Effector CD4-positive, alpha-beta T cell (primary cell): ENCODE data around the gene DIP2A.

Source experiments
- DNase-seq: peaks from one replicate; pipeline ENCODE4 v3.0.0-alpha.2; 2020

The DIP2A gene

DNA sequence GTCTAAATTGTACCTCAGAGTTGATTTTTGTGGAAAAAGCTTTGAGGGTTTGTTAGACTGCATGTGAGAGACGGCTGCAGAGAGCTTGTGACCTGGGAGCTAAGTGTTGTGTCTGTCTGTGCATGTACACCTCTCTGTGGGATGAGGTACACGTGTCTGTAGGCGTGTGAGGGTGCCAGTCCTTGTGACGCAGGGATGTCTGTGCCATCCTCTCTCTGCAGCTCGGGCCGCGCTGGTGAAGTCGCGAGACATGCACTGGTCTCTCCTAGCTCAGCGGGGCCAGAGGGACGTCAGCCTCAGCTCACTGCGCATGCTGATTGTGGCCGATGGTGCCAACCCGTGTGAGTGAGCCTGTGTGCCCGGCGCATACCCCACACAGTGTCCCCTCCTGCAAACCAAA lies 79.6 kb downstream of the DIP2A start:
- DNase-seq = no peak

DNA sequence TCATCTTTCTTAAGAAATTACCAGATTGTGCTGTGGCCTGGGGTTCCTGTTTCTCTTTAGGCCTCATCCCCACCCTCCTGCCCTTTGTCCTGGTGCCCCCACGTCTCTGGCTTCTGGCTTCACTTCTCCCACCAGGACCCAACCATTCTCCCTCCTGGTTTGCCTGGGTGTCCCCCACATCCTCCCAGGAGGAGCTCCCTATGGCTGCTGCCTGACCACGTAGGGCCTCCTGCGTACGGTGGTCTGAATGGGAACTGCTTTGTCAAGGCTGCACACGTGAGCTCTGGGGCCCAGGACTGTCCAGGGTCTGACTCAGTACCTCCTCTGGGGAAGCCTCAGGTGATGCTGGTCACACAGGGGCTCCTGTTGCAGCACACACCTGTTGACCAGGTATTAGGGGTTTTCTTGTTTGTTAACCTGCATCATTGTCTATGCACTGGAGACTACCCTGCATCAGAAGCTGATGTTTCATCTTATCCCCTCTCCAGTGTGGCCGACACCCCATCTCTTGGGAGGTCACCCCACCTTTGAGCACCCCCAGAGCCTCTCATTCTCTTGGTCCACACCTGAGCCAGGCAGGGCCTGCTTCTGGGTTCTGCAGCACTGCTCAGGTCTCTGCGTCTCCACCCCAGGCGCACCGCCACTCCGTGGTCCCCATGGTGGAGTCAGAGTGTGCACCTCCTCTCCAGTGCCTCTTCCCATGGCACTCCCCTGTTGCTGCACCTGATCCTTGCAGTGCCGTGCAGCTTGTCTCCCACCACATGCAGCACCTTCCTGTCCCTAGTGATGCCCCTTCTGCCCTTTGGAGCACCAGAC lies 80.4 kb downstream of the DIP2A start:
- no peak for DNase-seq

GRCh38 chr21:46540087-46540710 lies 81.5 kb downstream of the DIP2A start:
- no peak for DNase-seq

- DNase-seq = no peak
Observed at GRCh38 chr21:46542588-46543124, 84.0 kb downstream of the DIP2A start.

DNA sequence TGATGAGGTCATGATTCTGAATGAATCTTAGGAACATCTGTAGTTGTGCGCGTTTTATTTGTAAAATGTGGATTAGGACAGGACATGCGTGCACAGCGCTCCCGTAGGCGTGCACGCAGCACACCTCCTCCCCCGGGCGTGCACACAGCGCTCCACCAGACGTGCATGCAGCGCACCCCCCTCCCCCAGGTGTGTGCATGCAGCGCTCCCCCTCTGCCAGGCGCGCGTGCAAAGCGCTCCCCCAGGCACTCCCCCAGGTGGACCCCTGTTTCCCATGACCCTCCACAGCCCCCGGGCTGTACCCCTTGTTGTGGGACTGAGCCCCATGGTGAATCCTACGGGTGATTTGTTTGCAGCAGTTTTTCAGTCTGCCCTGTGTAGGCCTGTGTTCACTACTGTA lies 84.6 kb downstream of the DIP2A start:
- no peak for DNase-seq

DNA sequence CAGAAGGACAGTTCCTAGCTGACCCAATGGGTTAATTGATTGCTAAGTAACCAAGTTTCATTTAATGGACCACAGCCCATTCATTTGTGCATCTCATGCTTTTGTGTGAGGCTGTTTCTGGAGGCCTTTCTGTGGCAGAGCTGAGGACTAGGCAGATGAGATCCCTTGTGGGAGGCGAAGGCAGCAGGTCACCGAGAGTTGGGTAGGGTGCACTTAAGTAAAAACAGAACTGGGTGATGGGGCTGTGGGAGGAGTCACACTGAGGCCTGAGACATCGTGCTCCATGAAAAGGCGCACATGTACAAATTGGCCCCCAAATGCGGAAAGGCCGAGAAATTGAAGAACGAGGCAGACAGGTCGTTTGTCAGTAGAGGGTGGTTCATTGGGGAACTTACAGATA lies 85.3 kb downstream of the DIP2A start:
- DNase-seq = no peak

- no peak for DNase-seq
Observed at GRCh38 chr21:46544824-46545223, 86.1 kb downstream of the DIP2A start.

DNA sequence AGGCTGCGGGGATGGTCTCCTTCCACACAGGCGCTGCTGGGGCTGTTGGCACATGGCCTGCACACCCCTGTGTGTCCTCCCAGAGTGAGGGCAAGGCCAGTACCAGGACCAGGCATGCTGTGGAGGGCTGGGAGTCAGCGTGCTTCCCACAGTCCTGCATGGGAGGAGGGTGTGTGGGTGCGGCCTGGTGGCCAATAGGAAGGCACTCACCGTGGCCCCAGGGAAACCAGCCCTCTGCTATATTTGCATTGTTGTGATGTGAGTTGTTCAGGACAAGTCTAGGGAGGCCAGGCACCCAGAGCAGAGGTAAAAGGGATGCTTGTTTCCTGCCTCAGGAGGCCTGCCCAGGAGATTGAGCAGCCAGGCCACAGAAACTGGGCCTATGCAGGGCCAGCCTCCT lies 86.7 kb downstream of the DIP2A start:
- no peak for DNase-seq

GRCh38 chr21:46545911-46546310 lies 87.2 kb downstream of the DIP2A start:
- no peak for DNase-seq

DNA sequence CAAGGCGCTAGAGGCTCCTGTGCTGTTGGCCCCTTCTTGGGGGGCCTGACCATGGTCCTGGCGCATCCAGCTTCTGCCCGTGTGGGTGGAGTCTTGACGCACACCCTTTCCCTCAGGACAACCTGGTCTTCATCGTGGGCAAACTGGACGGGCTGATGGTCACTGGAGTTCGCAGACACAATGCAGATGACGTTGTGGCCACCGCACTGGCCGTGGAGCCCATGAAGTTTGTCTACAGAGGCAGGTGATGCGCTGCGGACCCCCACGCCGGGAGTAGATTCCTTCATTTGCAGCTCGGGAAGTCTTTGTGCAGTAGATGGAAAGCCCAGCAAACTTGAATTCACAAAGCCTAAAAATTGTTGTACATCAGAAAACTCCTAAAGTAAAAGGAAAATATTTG lies 88.1 kb downstream of the DIP2A start:
- DNase-seq = no peak

DNA sequence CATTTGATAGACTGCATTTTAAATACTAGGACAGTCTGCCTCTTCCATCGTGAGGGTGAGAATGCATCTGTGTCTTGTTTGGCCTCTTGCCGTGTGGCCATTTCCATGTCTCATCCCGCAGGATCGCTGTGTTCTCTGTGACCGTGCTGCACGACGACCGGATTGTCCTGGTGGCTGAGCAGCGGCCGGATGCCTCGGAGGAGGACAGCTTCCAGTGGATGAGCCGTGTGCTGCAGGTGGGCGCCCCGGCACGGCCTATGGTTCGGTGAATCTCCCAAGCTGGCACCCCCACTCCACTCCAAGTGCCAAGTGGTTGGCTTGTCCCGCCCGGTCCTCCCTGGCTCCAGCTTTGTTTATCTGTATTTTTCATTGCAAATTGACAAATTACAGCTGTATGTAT lies 91.0 kb downstream of the DIP2A start:
- no peak for DNase-seq

DNA sequence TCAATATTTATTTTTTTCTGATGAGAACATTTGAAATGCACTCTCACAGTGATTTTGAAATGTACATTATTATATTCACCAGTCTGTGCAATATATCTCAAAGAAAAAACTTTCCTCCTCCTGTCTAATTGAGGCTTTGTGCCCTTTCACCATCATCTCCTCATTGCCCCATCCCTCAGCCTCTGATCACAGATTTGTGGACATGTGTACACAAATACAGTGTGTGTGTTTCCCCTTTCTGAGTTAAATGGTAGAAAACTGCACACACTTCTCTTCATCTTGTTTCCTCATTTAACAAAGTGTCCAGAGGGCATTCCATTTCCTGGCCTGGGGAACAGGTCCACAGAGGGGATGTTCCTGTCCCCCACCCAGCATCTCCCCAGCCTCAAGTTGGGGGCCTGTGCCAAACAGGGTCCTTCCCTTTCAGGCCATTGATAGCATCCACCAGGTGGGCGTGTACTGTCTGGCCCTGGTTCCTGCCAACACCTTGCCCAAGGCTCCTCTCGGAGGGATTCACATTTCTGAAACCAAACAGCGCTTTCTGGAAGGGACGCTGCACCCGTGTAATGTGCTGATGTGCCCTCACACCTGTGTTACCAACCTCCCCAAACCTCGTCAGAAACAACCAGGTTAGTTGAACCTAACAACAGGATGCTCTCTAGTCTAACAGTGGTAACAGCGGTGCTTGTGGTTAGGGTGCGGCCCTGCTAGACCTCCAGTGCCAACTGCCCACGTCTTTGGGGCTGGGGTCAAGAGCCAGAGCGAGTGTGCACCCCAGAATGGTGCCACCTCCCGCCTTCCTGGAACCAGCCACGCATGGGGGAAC lies 91.6 kb downstream of the DIP2A start:
- DNase-seq = peak; percentile 42

- DNase-seq = no peak
Observed at GRCh38 chr21:46551636-46552241, 93.0 kb downstream of the DIP2A start.

- DNase-seq = no peak
Observed at GRCh38 chr21:46552274-46552673, 93.6 kb downstream of the DIP2A start.

GRCh38 chr21:46552865-46553379 lies 94.2 kb downstream of the DIP2A start:
- DNase-seq = no peak

GRCh38 chr21:46553993-46554392 lies 95.3 kb downstream of the DIP2A start:
- DNase-seq = no peak

GRCh38 chr21:46554431-46555224 lies 95.9 kb downstream of the DIP2A start:
- DNase-seq = no peak

DNA sequence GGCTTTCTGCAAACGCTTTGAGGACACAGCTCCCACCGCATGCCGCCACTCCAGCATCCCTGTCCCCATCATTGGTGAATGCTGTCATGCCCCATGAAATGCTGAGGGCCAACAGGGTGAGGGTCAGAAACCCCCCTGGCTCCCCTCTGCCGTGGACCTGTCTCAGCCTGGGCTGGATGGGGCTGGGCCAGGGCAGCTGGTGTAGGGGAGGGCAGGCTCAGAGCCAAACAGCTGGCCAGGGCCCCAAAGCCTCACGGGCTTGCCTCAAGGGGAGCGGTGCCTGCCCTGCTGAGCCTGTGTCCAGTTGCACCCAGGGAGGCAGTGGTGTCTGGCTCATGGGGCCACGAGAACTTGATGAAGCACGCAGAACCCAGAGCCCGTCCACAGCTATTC lies 96.5 kb downstream of the DIP2A start:
- DNase-seq = no peak

DNA sequence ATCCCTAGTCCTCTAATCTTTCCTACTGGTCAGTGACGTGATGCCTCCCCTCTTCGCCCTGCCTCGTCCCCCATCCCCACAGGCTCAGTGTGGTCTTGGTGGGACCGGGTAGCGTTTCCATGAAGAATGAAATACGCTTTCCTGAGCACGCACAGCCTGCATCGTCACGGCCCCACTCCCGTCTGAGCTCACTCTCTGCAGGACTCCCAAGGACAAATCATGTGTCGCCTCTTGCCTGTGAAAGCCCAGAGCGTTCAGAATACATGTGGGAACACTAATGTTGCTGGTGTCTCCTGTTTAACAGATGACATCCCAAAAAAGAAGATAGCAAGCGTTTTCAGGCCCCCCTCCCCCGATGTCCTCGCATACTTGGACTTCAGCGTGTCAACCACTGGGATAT lies 97.0 kb downstream of the DIP2A start:
- DNase-seq = no peak

DNA sequence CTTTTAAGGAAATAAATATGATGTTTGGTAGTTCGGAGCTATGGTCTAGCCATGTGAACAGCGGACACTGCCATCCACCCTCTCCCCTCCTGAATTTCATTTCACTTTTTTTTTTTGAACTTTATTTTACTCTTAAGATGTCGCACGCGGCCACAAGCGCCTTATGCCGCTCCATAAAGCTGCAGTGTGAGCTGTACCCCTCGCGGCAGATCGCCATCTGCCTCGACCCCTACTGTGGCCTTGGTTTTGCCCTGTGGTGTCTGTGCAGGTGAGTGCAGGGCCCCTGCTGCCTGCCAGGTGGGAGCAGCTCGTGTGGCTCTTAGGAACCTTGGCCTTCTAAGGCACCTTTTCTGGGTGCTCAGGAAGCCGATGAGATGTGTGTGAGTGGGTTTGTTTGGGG lies 98.1 kb downstream of the DIP2A start:
- DNase-seq = no peak

- no peak for DNase-seq
Observed at GRCh38 chr21:46557469-46557868, 98.8 kb downstream of the DIP2A start.

DNA sequence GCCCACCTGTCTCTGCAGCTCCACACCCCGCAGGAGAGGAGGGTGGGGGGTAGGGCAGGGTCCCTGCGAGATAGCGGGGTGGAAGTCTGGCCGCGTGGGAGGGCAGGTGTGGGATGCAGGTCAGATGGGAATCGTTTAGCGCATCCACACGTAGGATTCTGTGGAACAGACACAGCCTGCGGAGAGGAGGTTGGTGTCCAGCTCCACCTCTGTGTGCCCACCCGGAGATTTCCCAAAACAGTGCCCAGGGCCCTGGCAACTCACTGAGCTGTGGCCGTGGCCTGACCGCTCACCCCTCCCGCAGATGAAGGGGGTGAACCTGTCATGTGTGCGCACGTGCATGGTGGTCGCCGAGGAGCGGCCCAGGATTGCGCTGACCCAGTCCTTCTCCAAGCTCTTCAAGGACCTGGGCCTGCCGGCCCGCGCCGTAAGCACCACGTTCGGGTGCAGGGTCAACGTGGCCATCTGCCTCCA lies 99.3 kb downstream of the DIP2A start:
- no peak for DNase-seq
